ENCODE measurements around the gene PRKAR1A.
A peak's percentile ranks its signal among the peaks of the same experiment; 100 is the strongest.

Gene PRKAR1A

GRCh38 chr17:68511671-68512246 is 471 bp upstream of the PRKAR1A start (continued):
- peak; percentile 87 for TF ChIP-seq ZBTB11 (tag by site-specific recombination; conservative IDR thresholded peaks at IDR 0.05; ENCODE audit: low read depth)
- TF ChIP-seq ZNF311 (tag by site-specific recombination; IDR thresholded peaks at IDR 0.05; ENCODE audit: borderline replicate concordance) = no peak
- peak; percentile 50; the same call in 1 of the 2 replicates for TF ChIP-seq KLF10 (tag by site-specific recombination; IDR thresholded peaks at IDR 0.05)
- no peak for TF ChIP-seq ZNF169 (tag by site-specific recombination; IDR thresholded peaks at IDR 0.05)
- 0 out of 2 replicates have a peak, but pooled peaks have one; percentile 59 for TF ChIP-seq TRIM28 (IDR thresholded peaks at IDR 0.05; ENCODE audit: borderline replicate concordance, low read length)
- TF ChIP-seq SP7 (tag by site-specific recombination; IDR thresholded peaks at IDR 0.05) = peak; percentile 94
- no peak for TF ChIP-seq ZNF19 (tag by site-specific recombination; IDR thresholded peaks at IDR 0.05; ENCODE audit: low read depth)
- peak; percentile 43; the same call in 1 of the 2 replicates for TF ChIP-seq ZNF184 (tag by site-specific recombination; IDR thresholded peaks at IDR 0.05)
- TF ChIP-seq ZBTB26 (tag by site-specific recombination; optimal IDR thresholded peaks at IDR 0.05) = peak; percentile 68
- peak; percentile 98 for TF ChIP-seq GLI4 (tag by site-specific recombination; IDR thresholded peaks at IDR 0.05)
- peak; percentile 55 for TF ChIP-seq ZNF76 (tag by site-specific recombination; IDR thresholded peaks at IDR 0.05; ENCODE audit: borderline replicate concordance, low read depth)
- peak; percentile 100 for TF ChIP-seq ZNF600 (tag by site-specific recombination; IDR thresholded peaks at IDR 0.05)
- peak; percentile 84; the same call in 1 of the 2 replicates for TF ChIP-seq ZBTB21 (tag by site-specific recombination; IDR thresholded peaks at IDR 0.05)
- peak; percentile 92 for TF ChIP-seq GLIS1 (tag by site-specific recombination; IDR thresholded peaks at IDR 0.05)
- no peak for TF ChIP-seq ZNF292 (tag by site-specific recombination; IDR thresholded peaks at IDR 0.05; ENCODE audit: borderline replicate concordance, low read depth)
- TF ChIP-seq ZNF518A (tag by site-specific recombination; conservative IDR thresholded peaks at IDR 0.05; ENCODE audit: low read depth) = peak; percentile 29; the same call in 1 of the 2 replicates
- peak; percentile 98 for TF ChIP-seq KLF8 (tag by site-specific recombination; IDR thresholded peaks at IDR 0.05)
- TF ChIP-seq ZBTB48 (tag by site-specific recombination; IDR thresholded peaks at IDR 0.05) = peak; percentile 100
- peak; percentile 72; the same call in 1 of the 2 replicates for TF ChIP-seq ATF2 (tag by site-specific recombination; IDR thresholded peaks at IDR 0.05; ENCODE audit: low read depth)
- peak; percentile 50; the same call in 1 of the 2 replicates for TF ChIP-seq TCF7L2 (IDR thresholded peaks at IDR 0.05; ENCODE audit: borderline replicate concordance, low read depth, low read length)
- no peak for TF ChIP-seq ELK4 (IDR thresholded peaks at IDR 0.05; ENCODE audit: borderline replicate concordance, low read depth, low read length)
- peak; percentile 100 for TF ChIP-seq ZBTB17 (tag by site-specific recombination; IDR thresholded peaks at IDR 0.05)
- TF ChIP-seq ZNF558 (tag by site-specific recombination; IDR thresholded peaks at IDR 0.05) = 0 out of 2 replicates have a peak, but pooled peaks have one; percentile 22
- peak; percentile 96 for TF ChIP-seq ZSCAN23 (tag by site-specific recombination; IDR thresholded peaks at IDR 0.05)
- TF ChIP-seq ZNF133 (tag by site-specific recombination; IDR thresholded peaks at IDR 0.05) = peak; percentile 57; the same call in 1 of the 2 replicates
- no peak; the same call in 1 of the 2 replicates for TF ChIP-seq ZFP41 (tag by site-specific recombination; IDR thresholded peaks at IDR 0.05; ENCODE audit: borderline replicate concordance)
- TF ChIP-seq ZNF2 (tag by site-specific recombination; IDR thresholded peaks at IDR 0.05) = peak; percentile 98
- no peak for TF ChIP-seq ZNF433 (tag by site-specific recombination; IDR thresholded peaks at IDR 0.05; ENCODE audit: low read depth)

All from HEK293 (cell line).